HL-60/S4 (cell line): ENCODE results near the gene MEF2D.

Source experiments
- in situ Hi-C: fragments of 300-500 bp; cut with MboI; formaldehyde crosslinking; loops from 2 replicates; pipeline ENCODE4 v1.14.3; 2022; ENCODE audit warnings: low sequenced_read_pairs

Gene MEF2D

GRCh38 chr1:156489166-156489934 lies 11.2 kb downstream of the MEF2D start:
- in situ Hi-C loops, result no loop called here

DNA sequence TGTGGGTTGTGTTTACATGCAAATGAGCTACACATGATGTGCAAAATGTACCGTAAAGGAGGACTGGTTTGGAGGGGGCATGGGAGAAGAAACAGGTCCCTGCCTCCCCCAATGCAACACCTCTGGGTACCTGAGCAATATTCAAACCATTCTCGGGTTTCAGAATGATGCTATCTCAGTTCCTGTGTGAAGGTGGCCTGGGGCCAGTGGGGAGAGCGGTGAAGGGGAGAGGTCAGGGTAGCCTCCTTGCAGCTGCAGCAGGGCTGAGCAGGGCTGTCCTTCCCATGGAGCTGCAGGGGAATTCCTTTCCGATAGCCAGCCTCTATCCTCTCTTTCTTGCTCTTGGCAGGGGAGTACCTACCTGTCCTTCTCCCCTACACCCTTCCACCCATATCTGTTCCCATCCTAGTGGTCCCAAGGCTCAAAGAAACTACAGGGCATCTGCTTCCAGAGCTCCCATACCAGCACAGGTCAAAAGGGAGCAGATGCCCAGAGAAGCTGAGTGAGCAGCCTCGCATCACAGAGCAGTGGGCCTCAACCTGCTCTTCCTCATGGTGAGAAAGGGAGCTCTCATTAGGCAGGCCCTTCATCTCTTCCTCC lies 11.9 kb downstream of the MEF2D start:
- in situ Hi-C loops, result no loop called here

- in situ Hi-C loops, result no loop called here
These were observed 12.7 kb downstream of the MEF2D start for GRCh38 chr1:156487862-156488261.

GRCh38 chr1:156486421-156487344 lies 13.9 kb downstream of the MEF2D start:
- in situ Hi-C loops, result no loop called here

GRCh38 chr1:156485984-156486383 lies 14.6 kb downstream of the MEF2D start:
- in situ Hi-C loops, result no loop called here

- in situ Hi-C loops, result no loop called here
These were observed 16.0 kb downstream of the MEF2D start for GRCh38 chr1:156484480-156485058.

GRCh38 chr1:156483397-156483796 lies 17.2 kb downstream of the MEF2D start:
- in situ Hi-C loops, result no loop called here

- in situ Hi-C loops, result no loop called here
These were observed 18.3 kb downstream of the MEF2D start for GRCh38 chr1:156482276-156482675.

DNA sequence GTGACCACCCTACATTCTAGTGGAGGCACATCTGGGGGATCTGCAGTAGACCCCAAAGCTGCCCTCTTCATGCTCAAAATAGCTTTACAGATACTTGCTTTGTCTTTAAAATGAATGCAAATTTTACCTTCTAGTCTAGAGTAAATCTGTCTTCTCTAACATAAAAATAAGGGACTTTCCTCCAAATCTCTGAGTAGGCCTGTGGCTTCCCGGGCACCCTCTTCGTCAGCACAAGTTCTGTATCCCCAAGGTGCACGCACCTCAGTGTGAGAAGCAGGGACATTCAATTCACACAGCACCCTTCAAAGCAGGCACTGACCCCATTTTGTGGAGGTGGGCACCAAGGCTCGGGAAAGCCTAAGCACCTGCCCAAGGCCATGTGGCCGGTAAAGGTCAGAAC lies 19.0 kb downstream of the MEF2D start:
- in situ Hi-C loops, result no loop called here

GRCh38 chr1:156480411-156481192 lies 20.0 kb downstream of the MEF2D start:
- in situ Hi-C loops, result no loop called here

GRCh38 chr1:156480016-156480370 lies 20.6 kb downstream of the MEF2D start:
- in situ Hi-C loops, result no loop called here

DNA sequence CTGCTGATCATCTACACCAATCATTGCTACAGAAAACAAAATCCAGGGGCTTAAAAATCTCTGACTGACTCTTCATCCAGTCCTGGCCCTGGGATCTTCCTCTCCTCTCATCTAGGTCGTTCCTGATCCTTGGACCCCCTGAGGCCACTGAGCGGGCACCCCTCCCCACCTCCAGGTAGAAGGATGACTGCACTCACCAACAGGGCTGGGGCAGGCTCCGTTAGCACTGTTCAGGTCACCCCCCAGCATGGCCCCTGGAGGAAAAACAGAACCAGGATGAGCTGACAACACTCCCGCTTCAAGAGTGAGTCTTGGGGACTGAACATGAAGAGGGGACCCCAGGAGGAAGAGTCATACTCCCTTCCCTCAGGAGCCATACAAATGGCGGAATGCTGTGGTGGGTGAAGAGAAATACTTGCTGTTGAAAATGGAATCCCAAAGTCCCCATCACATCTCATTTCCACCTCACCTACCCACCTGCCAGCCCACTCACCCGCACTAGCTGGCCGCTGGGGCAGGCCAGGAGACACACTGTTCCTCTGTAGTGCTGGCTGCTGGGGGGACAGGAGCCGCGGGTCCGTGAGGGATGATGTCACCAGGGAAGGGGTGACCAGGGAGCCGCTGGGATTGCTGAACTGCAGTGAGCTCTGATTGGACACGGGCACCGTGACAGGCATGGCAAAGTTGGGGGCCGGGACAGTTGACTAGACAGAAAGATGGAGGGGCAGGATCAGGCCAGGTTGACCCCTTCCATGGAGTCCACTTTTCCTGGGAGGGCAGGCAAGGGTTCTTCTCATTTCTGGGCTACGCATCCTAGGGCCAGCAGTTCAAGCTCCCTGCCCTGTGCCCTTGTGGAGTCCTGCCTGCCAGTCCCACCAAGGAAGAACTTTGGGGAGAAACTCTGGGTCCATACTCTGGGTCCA lies 21.2 kb downstream of the MEF2D start:
- in situ Hi-C loops, result no loop called here

- in situ Hi-C loops, result no loop called here
These were observed 22.3 kb downstream of the MEF2D start for GRCh38 chr1:156478250-156478627.

DNA sequence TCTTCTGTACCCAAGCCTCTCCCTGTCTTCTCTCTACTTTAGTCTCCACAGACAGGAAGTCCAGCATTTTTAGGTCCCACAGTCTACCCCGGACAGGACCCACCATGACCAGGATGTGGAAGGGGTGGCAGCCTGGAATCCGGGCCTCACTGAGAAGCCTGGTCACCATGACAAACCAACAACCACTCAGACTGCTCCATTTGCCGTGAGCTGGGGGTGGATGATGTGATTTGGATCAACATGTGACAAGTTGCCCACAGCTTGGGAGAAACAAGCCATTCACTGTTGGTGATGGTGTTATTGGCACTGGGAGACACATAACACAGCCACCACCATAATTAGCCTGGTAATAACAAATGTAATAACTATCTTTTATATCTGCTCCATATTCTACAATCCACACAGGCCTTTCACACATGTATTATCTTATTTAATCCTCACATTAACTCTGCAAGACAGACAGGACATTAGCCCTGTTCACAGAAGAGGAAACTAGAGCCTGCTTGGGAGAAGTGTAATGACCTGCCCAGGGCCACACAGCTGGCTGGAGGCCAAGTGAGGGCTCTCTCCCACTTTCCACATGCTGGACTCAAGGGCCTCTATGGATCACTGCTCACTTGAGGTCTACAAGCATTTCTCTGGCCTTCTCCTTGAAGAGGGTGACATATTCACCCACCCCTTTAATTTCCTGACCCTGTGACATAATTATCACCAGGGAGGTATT lies 22.9 kb downstream of the MEF2D start:
- in situ Hi-C loops, result no loop called here

DNA sequence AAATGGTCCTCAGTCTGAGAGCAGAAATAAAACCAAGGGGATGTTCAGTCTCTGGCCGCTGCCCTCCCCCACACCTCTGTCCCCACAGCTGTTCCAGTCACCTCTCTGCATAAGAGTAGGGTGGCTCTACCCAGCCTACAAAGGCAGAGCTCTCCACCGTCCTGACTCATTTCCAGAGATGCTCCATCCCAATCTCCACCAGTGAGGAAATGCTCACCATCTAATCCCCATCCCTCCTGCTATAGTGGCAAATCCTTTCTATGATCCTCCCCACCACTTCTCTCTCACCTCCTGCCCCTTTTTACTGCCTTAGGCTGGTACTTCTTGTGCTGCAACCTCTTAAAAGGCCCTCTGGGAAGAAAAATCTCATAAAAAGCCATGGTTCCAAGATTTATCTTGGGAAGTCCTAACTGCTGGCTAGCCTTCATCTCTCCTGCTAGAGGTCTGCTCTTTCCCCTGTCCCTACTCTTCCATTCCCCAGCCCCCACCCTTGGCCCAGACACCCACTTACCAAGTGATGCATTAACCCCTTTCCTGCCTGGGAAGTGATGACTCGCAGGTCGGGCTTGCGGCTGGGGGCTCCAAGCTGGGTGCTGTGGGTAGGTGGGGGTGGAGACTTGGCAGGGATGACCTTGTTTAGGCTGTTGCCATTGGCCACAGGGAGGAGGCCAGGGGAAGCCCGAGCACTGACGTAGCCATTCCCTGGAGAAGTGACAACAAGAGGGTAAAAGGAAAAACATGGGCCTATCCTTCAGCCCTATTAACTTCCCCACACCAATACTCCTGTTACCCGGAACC lies 23.9 kb downstream of the MEF2D start:
- in situ Hi-C loops, result no loop called here

GRCh38 chr1:156475568-156476500 lies 24.7 kb downstream of the MEF2D start:
- in situ Hi-C loops, result no loop called here

DNA sequence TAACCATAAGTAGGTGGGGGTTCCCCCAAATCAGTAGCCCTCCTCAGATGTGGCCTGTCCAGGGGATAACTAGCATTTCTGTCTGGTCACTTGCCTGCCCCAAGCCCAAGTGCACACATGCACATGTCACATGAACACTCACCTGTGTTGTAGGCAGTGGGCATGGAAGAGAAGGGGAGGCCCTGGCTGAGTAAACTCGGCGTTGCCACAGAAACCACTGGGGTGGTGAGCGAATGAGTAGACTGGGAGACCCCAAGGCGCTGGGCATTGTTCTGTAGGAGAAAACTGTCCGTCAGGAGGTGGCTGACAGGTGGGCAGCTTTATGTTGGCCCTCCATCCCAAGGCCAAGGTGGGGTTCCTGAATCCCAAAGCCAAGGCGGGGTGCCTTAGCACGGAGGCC lies 25.6 kb downstream of the MEF2D start:
- in situ Hi-C loops, result no loop called here
